OCI-LY7 (cell line): ENCODE measurements around the gene PRKN. TPM values are rescaled to one million over a fixed set of nuclear protein-coding genes. Genes with fewer than 3 reads are reported as not detected.
"Not testable (repeated sequence)": the region's sequence is repeated elsewhere in the genome, so short reads cannot be mapped to it uniquely, and the experiment has no call there.

Experiments used
- BruUV-seq: library from RNA; stranded (reverse); fragments of 400-500 nt; replicated peaks from 2 replicates; lab custom pipeline; 2021; lab: Mats Ljungman, UMichigan
- CTCF ChIA-PET: fragments of 300-600 bp; sonication (Branson Sonifier 250); formaldehyde crosslinking; loops from one replicate; lab custom pipeline; 2022; ENCODE audit warnings: antibody characterized with exemption; ENCODE audit not compliant: unreplicated experiment; lab: Charles Lee
- POLR2A ChIA-PET: fragments of 300-600 bp; sonication (Branson Sonifier 250); formaldehyde crosslinking; loops from one replicate; lab custom pipeline; 2022; ENCODE audit warnings: antibody characterized with exemption; lab: Charles Lee
- DNase-seq: peaks from one replicate; pipeline ENCODE4 v3.0.0-alpha.2; 2015; ENCODE audit warnings: low spot score
- H2AFZ ChIP-seq: fragments of 200-600 bp; sonication (generic), shearing (Covaris generic); 2 replicates; pipeline ENCODE4 v1.6.1; 2014; ENCODE audit warnings: mild to moderate bottlenecking, antibody characterized with exemption, low read length, moderate library complexity
- H3K27ac ChIP-seq: fragments of 200-600 bp; sonication (generic); 2 replicates; pipeline ENCODE4 v1.5.1; 2014; ENCODE audit warnings: mixed run types, low read depth, mild to moderate bottlenecking, moderate library complexity, low read length, inconsistent platforms; ENCODE audit not compliant: poor library complexity, severe bottlenecking
- H3K36me3 ChIP-seq: fragments of 200-600 bp; sonication (generic); 2 replicates; pipeline ENCODE4 v1.6.1; 2014; ENCODE audit warnings: mild to moderate bottlenecking, antibody characterized with exemption, low read length, moderate library complexity, mixed read lengths; ENCODE audit not compliant: insufficient read depth
- H3K4me1 ChIP-seq: fragments of 200-600 bp; sonication (generic); 2 replicates; pipeline ENCODE4 v1.5.1; 2014; ENCODE audit warnings: mild to moderate bottlenecking, low read length; ENCODE audit not compliant: insufficient read depth, poor library complexity, severe bottlenecking
- H3K4me2 ChIP-seq: fragments of 200-600 bp; sonication (generic); 2 replicates; pipeline ENCODE4 v1.6.1; 2014; ENCODE audit warnings: mild to moderate bottlenecking, low read length
- H3K4me3 ChIP-seq: fragments of 200-600 bp; sonication (generic); 2 replicates; pipeline ENCODE4 v1.5.1; 2014; ENCODE audit warnings: mild to moderate bottlenecking, low read depth, low read length; ENCODE audit not compliant: poor library complexity, severe bottlenecking
- H3K79me2 ChIP-seq: fragments of 200-600 bp; sonication (generic); 2 replicates; pipeline ENCODE4 v1.6.1; 2016; ENCODE audit warnings: low read depth, mild to moderate bottlenecking, low read length, moderate library complexity, mixed read lengths; ENCODE audit not compliant: insufficient read depth
- H3K9me2 ChIP-seq: fragments of 200-600 bp; sonication (generic); 2 replicates; pipeline ENCODE4 v1.6.1; 2016; ENCODE audit warnings: mild to moderate bottlenecking, low read length, mixed read lengths; ENCODE audit not compliant: insufficient read depth
- H3K9me3 ChIP-seq: fragments of 200-600 bp; sonication (generic); 2 replicates; pipeline ENCODE4 v1.6.1; 2014; ENCODE audit warnings: mild to moderate bottlenecking, mixed run types, low read length, mixed read lengths
- H4K20me1 ChIP-seq: fragments of 200-600 bp; sonication (generic); 2 replicates; pipeline ENCODE4 v1.6.1; 2014; ENCODE audit warnings: mild to moderate bottlenecking, antibody characterized with exemption, low read length, moderate library complexity, mixed read lengths; ENCODE audit not compliant: insufficient read depth
- CTCF ChIP-seq: fragments of 200-600 bp; sonication (generic); conservative IDR thresholded peaks from 2 replicates; pipeline ENCODE4 v1.5.1; 2014; ENCODE audit warnings: mild to moderate bottlenecking, antibody characterized with exemption, low read length, moderate library complexity, mixed read lengths
- EZH2phosphoT487 ChIP-seq: fragments of 200-600 bp; sonication (generic); IDR thresholded peaks from 2 replicates; pipeline ENCODE4 v1.6.1; 2018; ENCODE audit warnings: low read depth, borderline replicate concordance, mild to moderate bottlenecking, mixed run types, antibody characterized with exemption, low read length, moderate library complexity, mixed read lengths
- intact Hi-C: fragments of 100-400 bp; cut with micrococcal nuclease; formaldehyde crosslinking; loops from one replicate; pipeline ENCODE4 v1.10.0; 2022; ENCODE audit not compliant: unreplicated experiment
- total RNA-seq, 2 experiments: library from RNA; depleted of rRNA in 1 of 2; stranded (reverse); fragments of >200 nt in 1 of 2; shearing (Covaris generic) in 1 of 2; gene quantifications; 2 replicates each; pipeline ENCODE4 v1.2.3, GENCODE V29; 2014 to 2022

The PRKN gene
- total RNA-seq, 2 experiments from 2014 or later = 1.3 to 2.0 TPM

- H3K36me3 ChIP-seq = no peaks in the 10 kb centered on the region
- H4K20me1 ChIP-seq = no peaks in the 10 kb centered on the region
- POLR2A ChIA-PET = no interaction called here
- H3K9me2 ChIP-seq = no peaks in the 10 kb centered on the region
- H3K9me3 ChIP-seq = no peaks in the 10 kb centered on the region
- no TSS peak for BruUV-seq
- intact Hi-C loops = no loop called here
- H3K79me2 ChIP-seq = no peaks in the 10 kb centered on the region
- H2AFZ ChIP-seq = no peak overlapping the region
- CTCF ChIA-PET = no interaction called here
- H3K4me3 ChIP-seq = no peak overlapping the region
- TF ChIP-seq EZH2phosphoT487 (no peak), CTCF (no peak)
- no peak overlapping the region for H3K4me2 ChIP-seq
- no peak overlapping the region for H3K27ac ChIP-seq
- H3K4me1 ChIP-seq = no peaks in the 10 kb centered on the region
- no peak for DNase-seq
Observed at GRCh38 chr6:162680871-162681270, 46.7 kb downstream of the PRKN start.

- Histone ChIP-seq H3K9me2 (no peaks in the 10 kb centered on the region), H4K20me1 (no peaks in the 10 kb centered on the region), H3K27ac (no peak overlapping the region), H3K36me3 (no peaks in the 10 kb centered on the region), H3K9me3 (no peaks in the 10 kb centered on the region), H3K4me1 (no peaks in the 10 kb centered on the region), H3K79me2 (no peaks in the 10 kb centered on the region), H3K4me3 (no peak overlapping the region), H2AFZ (no peak overlapping the region), H3K4me2 (no peak overlapping the region)
- no peak for DNase-seq
- ChIA-PET CTCF (no interaction called here), POLR2A (no interaction called here)
- TF ChIP-seq CTCF = no peak
- no peak for TF ChIP-seq EZH2phosphoT487
- intact Hi-C loops = no loop called here
- no TSS peak for BruUV-seq
Observed at GRCh38 chr6:162680367-162680766, 47.2 kb downstream of the PRKN start.

GRCh38 chr6:162679681-162680080 is 47.9 kb downstream of the PRKN start:
- no peak overlapping the region for H3K27ac ChIP-seq
- no peak overlapping the region for H3K4me2 ChIP-seq
- H3K79me2 ChIP-seq = no peaks in the 10 kb centered on the region
- no peaks in the 10 kb centered on the region for H3K4me1 ChIP-seq
- H2AFZ ChIP-seq = no peak overlapping the region
- no peak overlapping the region for H3K4me3 ChIP-seq
- no peaks in the 10 kb centered on the region for H3K9me2 ChIP-seq
- intact Hi-C loops = no loop called here
- CTCF ChIA-PET = no interaction called here
- no peaks in the 10 kb centered on the region for H3K36me3 ChIP-seq
- POLR2A ChIA-PET = no interaction called here
- BruUV-seq = no TSS peak
- H3K9me3 ChIP-seq = no peaks in the 10 kb centered on the region
- no peak for TF ChIP-seq EZH2phosphoT487
- TF ChIP-seq CTCF = no peak
- no peak for DNase-seq
- H4K20me1 ChIP-seq = no peaks in the 10 kb centered on the region

- H3K9me2 ChIP-seq, POLR2A ChIA-PET, H3K79me2 ChIP-seq, H4K20me1 ChIP-seq, DNase-seq, H3K36me3 ChIP-seq, H3K4me3 ChIP-seq, H3K4me1 ChIP-seq, H3K4me2 ChIP-seq, H3K27ac ChIP-seq, intact Hi-C loops, H3K9me3 ChIP-seq, CTCF ChIA-PET, H2AFZ ChIP-seq, BruUV-seq: not testable (repeated sequence)
Observed at GRCh38 chr6:162678896-162679295, 48.7 kb downstream of the PRKN start.
